ENCODE results near the gene ZFP69B.
"Not testable (repeated sequence)": the region's sequence is repeated elsewhere in the genome, so short reads cannot be mapped to it uniquely, and the experiment has no call there.

Gene ZFP69B

DNA sequence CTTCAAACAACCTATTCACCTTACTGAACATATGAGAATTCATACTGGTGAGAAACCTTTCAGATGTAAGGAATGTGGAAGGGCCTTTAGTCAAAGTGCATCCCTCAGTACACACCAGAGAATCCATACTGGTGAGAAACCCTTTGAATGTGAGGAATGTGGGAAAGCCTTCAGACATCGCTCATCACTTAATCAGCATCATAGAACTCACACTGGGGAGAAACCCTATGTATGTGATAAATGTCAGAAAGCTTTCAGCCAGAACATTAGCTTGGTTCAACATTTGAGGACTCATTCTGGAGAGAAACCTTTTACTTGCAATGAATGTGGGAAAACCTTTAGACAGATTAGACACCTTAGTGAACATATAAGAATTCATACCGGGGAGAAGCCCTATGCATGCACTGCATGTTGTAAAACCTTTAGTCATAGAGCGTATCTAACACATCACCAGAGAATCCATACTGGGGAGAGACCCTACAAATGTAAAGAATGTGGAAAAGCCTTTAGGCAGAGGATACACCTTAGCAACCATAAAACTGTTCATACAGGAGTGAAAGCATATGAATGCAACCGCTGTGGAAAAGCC is 45.1 kb downstream of the ZFP69B start:
- Histone ChIP-seq H3K27ac (no peak overlapping the region), H3K27me3 (ENCODE audit: insufficient read depth, low read depth) (no peaks in the 10 kb centered on the region), H3K4me2 (no peak overlapping the region), H4K20me1 (ENCODE audit: insufficient read depth) (no peaks in the 10 kb centered on the region), H3K9ac (no peak overlapping the region), H3K4me1 (ENCODE audit: low read depth, poor library complexity, severe bottlenecking) (no peaks in the 10 kb centered on the region), H3K4me3 (IDR thresholded peaks at IDR 0.05; ENCODE audit: insufficient read depth, low read depth, low read length) (no peak overlapping the region), H3K36me3 (ENCODE audit: insufficient read depth) (no peaks in the 10 kb centered on the region), H2AFZ (ENCODE audit: low read depth) (no peak overlapping the region), H3K79me2 (ENCODE audit: insufficient read depth, low read depth) (no peaks in the 10 kb centered on the region)
- TF ChIP-seq, protein P1, sequence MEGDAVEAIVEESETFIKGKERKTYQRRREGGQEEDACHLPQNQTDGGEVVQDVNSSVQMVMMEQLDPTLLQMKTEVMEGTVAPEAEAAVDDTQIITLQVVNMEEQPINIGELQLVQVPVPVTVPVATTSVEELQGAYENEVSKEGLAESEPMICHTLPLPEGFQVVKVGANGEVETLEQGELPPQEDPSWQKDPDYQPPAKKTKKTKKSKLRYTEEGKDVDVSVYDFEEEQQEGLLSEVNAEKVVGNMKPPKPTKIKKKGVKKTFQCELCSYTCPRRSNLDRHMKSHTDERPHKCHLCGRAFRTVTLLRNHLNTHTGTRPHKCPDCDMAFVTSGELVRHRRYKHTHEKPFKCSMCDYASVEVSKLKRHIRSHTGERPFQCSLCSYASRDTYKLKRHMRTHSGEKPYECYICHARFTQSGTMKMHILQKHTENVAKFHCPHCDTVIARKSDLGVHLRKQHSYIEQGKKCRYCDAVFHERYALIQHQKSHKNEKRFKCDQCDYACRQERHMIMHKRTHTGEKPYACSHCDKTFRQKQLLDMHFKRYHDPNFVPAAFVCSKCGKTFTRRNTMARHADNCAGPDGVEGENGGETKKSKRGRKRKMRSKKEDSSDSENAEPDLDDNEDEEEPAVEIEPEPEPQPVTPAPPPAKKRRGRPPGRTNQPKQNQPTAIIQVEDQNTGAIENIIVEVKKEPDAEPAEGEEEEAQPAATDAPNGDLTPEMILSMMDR (conservative IDR thresholded peaks at IDR 0.05; ENCODE audit: low read depth, low read length) = no peak

DNA sequence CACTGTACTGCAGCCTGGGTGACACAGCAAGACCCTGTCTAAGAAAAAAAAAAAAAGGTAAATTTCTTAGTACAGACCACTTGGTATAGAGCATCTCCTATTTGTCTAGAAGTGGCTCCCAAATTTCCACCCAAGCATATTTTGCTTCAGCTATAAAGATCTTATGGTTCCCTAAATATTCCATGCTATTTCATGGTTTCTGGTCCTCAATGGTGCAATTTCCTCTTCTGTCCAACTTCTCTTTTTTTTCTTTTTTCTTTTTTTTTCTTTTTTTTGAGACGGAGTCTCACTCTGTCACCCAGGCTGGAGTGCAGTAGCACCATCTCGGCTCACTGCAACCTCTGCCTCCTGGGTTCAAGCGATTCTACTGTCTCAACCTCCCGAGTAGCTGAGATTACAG is 52.4 kb downstream of the ZFP69B start:
- H3K4me3 ChIP-seq (IDR thresholded peaks at IDR 0.05; ENCODE audit: insufficient read depth, low read depth, low read length); H3K79me2 ChIP-seq (ENCODE audit: insufficient read depth, low read depth); H3K27ac ChIP-seq; H3K4me2 ChIP-seq; H3K36me3 ChIP-seq (ENCODE audit: insufficient read depth); H3K9ac ChIP-seq; H4K20me1 ChIP-seq (ENCODE audit: insufficient read depth); H3K4me1 ChIP-seq (ENCODE audit: low read depth, poor library complexity, severe bottlenecking); H2AFZ ChIP-seq (ENCODE audit: low read depth); H3K27me3 ChIP-seq (ENCODE audit: insufficient read depth, low read depth): not testable (repeated sequence)

DNA sequence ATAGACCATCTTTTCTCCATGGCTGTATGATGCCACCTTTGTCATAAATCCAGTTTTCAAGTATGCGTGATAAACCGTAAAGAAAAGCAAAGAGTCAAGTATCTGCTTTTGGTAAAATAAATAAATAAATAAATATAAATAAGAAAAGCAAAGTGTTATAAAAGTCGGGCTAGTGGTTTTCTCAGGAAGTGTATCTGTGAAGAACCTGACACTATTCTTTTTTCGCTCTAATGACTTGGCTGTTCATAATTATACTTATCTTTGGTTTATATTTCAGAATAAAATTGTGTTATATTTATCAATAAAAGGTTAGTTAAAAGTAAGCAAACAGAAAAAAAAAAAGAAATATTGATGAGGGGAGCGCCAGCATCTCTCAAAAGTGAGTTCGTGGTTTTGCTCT is 57.7 kb downstream of the ZFP69B start:
- H3K4me3 ChIP-seq (IDR thresholded peaks at IDR 0.05; ENCODE audit: insufficient read depth, low read depth, low read length) = no peak overlapping the region
- no peak overlapping the region for H3K27ac ChIP-seq
- TF ChIP-seq, protein P1 (conservative IDR thresholded peaks at IDR 0.05; ENCODE audit: low read depth, low read length) = no peak
- no peak overlapping the region for H3K4me2 ChIP-seq
- H4K20me1 ChIP-seq (ENCODE audit: insufficient read depth) = no peaks in the 10 kb centered on the region
- H3K36me3 ChIP-seq (ENCODE audit: insufficient read depth) = no peaks in the 10 kb centered on the region
- no peaks in the 10 kb centered on the region for H3K4me1 ChIP-seq (ENCODE audit: low read depth, poor library complexity, severe bottlenecking)
- no peak overlapping the region for H2AFZ ChIP-seq (ENCODE audit: low read depth)
- no peaks in the 10 kb centered on the region for H3K79me2 ChIP-seq (ENCODE audit: insufficient read depth, low read depth)
- H3K27me3 ChIP-seq (ENCODE audit: insufficient read depth, low read depth) = no peaks in the 10 kb centered on the region
- no peak overlapping the region for H3K9ac ChIP-seq

DNA sequence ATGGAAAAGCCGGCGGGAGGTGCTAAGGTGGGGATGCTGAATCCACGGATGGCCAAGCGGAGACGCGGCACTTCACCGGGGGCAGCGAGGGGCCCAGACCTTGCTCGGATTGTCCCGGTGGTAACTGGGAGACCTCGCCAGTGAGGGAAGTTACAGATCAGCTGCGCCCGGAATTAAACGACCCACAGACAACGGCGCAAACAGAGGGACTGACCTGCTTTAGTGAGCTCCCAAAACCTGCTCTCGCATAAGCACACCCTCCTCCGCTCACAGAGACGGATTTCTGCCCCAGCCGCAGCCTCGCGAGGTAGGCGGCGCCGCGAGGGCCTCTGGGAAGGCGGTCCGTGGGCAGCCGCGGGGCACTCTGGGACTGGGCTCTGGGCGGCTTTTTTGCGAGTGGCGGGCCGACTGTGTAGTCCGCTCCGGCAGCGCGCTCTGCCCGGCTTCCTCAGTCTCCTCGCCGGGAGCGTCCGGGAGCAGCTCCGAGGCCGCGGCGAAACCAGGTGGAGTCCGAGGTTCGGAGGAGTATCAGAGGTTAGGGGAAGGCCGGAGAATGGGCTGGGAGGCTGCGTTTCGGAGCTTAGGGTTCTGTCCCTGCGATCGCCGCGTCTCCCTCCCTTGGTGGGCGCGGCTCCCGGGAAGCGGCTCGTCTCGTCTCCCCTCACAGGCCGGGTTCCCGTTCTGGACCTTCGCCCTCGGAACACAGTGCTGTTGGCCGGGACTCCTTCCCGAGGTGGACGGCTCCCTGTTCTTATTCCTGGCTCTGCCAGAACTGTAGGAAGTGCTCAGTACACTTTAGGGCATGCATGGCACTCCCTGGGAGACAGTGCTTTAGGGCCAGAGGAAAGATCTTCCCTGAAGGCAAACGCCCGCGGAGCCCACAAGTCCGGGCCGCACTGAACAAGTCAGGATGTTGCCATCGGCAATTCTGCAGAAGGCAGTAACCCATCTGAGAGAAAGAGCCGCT is 58.4 kb downstream of the ZFP69B start, which contains the start of gene EXO5:
EXO5 (plus strand) TSS at position 393 of the 967 bp plus-strand sequence. CDS start 5,778 bp downstream, outside the sequence.
- Histone ChIP-seq H3K36me3 (ENCODE audit: insufficient read depth) (no peaks in the 10 kb centered on the region), H3K4me2 (no peak within 1 kb of the TSS), H3K4me3 (IDR thresholded peaks at IDR 0.05; ENCODE audit: insufficient read depth, low read depth, low read length) (no peak within 1 kb of the TSS), H3K4me1 (ENCODE audit: low read depth, poor library complexity, severe bottlenecking) (no peaks in the 10 kb centered on the region), H3K79me2 (ENCODE audit: insufficient read depth, low read depth) (no peaks in the 10 kb centered on the region), H3K9ac (no peak within 1 kb of the TSS), H3K27me3 (ENCODE audit: insufficient read depth, low read depth) (no peaks in the 10 kb centered on the region), H4K20me1 (ENCODE audit: insufficient read depth) (no peaks in the 10 kb centered on the region), H2AFZ (ENCODE audit: low read depth) (no peak within 1 kb of the TSS), H3K27ac (no peak within 1 kb of the TSS)
- TF ChIP-seq, protein P1 (conservative IDR thresholded peaks at IDR 0.05; ENCODE audit: low read depth, low read length) = no peak

Measured in KMS-11 (cell line).